ENCODE results near the gene THOC6.
A peak's percentile ranks its signal among the peaks of the same experiment; 100 is the strongest.
"Not testable (repeated sequence)": the region's sequence is repeated elsewhere in the genome, so short reads cannot be mapped to it uniquely, and the experiment has no call there.

THOC6 gene

GRCh38 chr16:3051494-3051893 is 27.7 kb downstream of the THOC6 start:
- Histone ChIP-seq H3K4me1 (ENCODE audit: control insufficient read depth, insufficient read depth, low read length) (no peaks in the 10 kb centered on the region), H3K9ac (ENCODE audit: low read length) (no peak overlapping the region), H3K27me3 (replicated peaks; ENCODE audit: control insufficient read depth, insufficient read depth, low read length) (peaks cover 51% of the 10 kb centered on the region), H3K9me3 (ENCODE audit: control insufficient read depth, low read length) (no peaks in the 10 kb centered on the region), H3K36me3 (ENCODE audit: control insufficient read depth, insufficient read depth, low read length, severe bottlenecking) (no peaks in the 10 kb centered on the region), H3K4me3 (ENCODE audit: low read length) (no peak overlapping the region)
- DNase-seq (ENCODE audit: low read depth) = no peak

- H3K4me1 ChIP-seq (ENCODE audit: control insufficient read depth, insufficient read depth, low read length); H3K9me3 ChIP-seq (ENCODE audit: control insufficient read depth, low read length); H3K4me3 ChIP-seq (ENCODE audit: low read length); H3K9ac ChIP-seq (ENCODE audit: low read length); DNase-seq (ENCODE audit: low read depth); H3K36me3 ChIP-seq (ENCODE audit: control insufficient read depth, insufficient read depth, low read length, severe bottlenecking): not testable (repeated sequence)
- H3K27me3 ChIP-seq (replicated peaks; ENCODE audit: control insufficient read depth, insufficient read depth, low read length) = peaks cover 42% of the 10 kb centered on the region
Observed at GRCh38 chr16:3052571-3053329, 28.9 kb downstream of the THOC6 start.

GRCh38 chr16:3053330-3053710 is 29.5 kb downstream of the THOC6 start:
- H3K9me3 ChIP-seq (ENCODE audit: control insufficient read depth, low read length); DNase-seq (ENCODE audit: low read depth); H3K4me3 ChIP-seq (ENCODE audit: low read length); H3K9ac ChIP-seq (ENCODE audit: low read length); H3K4me1 ChIP-seq (ENCODE audit: control insufficient read depth, insufficient read depth, low read length); H3K36me3 ChIP-seq (ENCODE audit: control insufficient read depth, insufficient read depth, low read length, severe bottlenecking): not testable (repeated sequence)
- peaks cover 38% of the 10 kb centered on the region for H3K27me3 ChIP-seq (replicated peaks; ENCODE audit: control insufficient read depth, insufficient read depth, low read length)

GRCh38 chr16:3054965-3055733 is 31.3 kb downstream of the THOC6 start:
- Histone ChIP-seq H3K4me3 (ENCODE audit: low read length) (no peak overlapping the region), H3K9ac (ENCODE audit: low read length) (no peak overlapping the region), H3K36me3 (ENCODE audit: control insufficient read depth, insufficient read depth, low read length, severe bottlenecking) (no peaks in the 10 kb centered on the region), H3K27me3 (replicated peaks; ENCODE audit: control insufficient read depth, insufficient read depth, low read length) (peaks cover 20% of the 10 kb centered on the region), H3K4me1 (ENCODE audit: control insufficient read depth, insufficient read depth, low read length) (peaks cover 8% of the 10 kb centered on the region), H3K9me3 (ENCODE audit: control insufficient read depth, low read length) (no peaks in the 10 kb centered on the region)
- DNase-seq (ENCODE audit: low read depth) = no peak

GRCh38 chr16:3055734-3056115 is 31.9 kb downstream of the THOC6 start:
- H3K4me3 ChIP-seq (ENCODE audit: low read length); DNase-seq (ENCODE audit: low read depth); H3K9ac ChIP-seq (ENCODE audit: low read length); H3K36me3 ChIP-seq (ENCODE audit: control insufficient read depth, insufficient read depth, low read length, severe bottlenecking); H3K9me3 ChIP-seq (ENCODE audit: control insufficient read depth, low read length); H3K4me1 ChIP-seq (ENCODE audit: control insufficient read depth, insufficient read depth, low read length): not testable (repeated sequence)
- peaks cover 14% of the 10 kb centered on the region for H3K27me3 ChIP-seq (replicated peaks; ENCODE audit: control insufficient read depth, insufficient read depth, low read length)

DNA sequence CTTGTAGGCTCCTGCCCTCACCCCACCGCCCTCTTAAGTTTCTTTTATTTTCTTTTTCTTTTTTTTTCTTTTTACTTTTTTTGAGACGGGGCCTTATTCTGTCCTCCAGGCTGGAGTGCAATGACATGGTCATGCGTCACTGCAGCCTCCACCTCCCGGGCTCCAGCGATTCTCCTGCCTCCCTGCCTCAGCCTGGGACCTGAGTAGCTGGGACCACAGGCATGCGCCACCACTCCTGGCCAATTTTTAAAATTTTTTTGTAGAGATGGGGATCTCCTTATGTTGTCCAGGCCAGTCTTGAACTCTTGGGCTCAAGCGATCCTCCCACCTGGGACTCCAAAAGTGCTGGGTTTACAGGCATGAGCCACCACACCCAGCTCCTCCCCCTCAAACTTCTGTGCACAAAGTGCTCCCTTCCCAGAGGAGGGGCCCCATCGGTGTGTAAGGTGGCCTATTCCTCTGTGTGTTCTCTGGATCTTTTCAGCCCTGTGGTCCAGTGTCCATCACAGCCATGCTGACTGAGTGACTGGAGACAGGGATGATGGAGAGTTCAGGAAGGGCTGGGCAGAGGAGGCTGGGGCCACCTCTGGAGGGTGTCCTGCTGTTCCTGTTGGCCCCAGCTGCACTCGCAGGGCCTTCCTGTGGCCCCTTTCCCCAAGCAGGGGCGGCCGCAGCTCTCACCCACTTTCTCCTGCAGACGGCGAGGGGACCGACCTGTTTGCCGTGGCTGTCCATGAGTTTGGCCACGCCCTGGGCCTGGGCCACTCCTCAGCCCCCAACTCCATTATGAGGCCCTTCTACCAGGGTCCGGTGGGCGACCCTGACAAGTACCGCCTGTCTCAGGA is 32.7 kb downstream of the THOC6 start:
- DNase-seq (ENCODE audit: low read depth) = no peak
- Histone ChIP-seq H3K9me3 (ENCODE audit: control insufficient read depth, low read length) (no peaks in the 10 kb centered on the region), H3K4me3 (ENCODE audit: low read length) (no peak overlapping the region), H3K36me3 (ENCODE audit: control insufficient read depth, insufficient read depth, low read length, severe bottlenecking) (no peaks in the 10 kb centered on the region), H3K27me3 (replicated peaks; ENCODE audit: control insufficient read depth, insufficient read depth, low read length) (peaks cover 6% of the 10 kb centered on the region), H3K4me1 (ENCODE audit: control insufficient read depth, insufficient read depth, low read length) (peaks cover 8% of the 10 kb centered on the region), H3K9ac (ENCODE audit: low read length) (no peak overlapping the region)

DNA sequence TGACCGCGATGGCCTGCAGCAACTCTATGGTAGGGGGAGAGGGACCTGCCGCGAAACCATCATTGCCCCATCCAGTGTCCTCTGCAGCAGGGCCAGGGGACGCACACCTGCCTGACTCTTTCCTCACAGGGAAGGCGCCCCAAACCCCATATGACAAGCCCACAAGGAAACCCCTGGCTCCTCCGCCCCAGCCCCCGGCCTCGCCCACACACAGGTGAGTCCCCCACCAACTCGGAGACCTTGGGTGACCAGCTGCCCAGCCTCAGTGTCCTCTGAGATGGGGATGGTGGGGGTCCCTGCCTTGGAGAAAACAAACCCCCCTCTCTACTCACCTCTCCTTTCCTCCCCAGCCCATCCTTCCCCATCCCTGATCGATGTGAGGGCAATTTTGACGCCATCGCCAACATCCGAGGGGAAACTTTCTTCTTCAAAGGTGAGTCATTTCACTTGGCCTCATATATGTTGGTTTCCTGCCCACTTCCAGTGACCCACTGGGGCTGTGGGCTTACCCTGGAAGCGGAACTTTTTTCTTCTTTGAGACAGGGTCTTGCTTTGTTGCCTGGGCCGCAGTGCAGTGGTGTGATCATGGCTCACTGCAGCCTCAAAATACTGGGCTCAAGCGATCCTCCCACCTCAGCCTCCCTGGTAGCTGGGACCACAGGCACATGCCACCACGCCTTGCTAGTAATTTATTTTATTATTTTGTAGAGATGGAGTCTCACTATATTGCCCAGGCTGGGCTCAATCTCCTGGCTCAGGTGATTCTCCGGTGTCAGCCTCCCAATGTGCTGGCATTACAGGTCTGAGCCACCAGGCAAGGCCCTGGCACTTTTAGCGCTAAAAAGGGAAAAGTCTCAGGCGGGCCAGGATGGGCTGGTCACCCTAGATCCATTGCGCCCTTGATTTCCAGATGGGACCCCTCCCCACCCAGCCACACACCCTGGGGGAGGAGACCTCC is 33.6 kb downstream of the THOC6 start:
- no peaks in the 10 kb centered on the region for H3K9me3 ChIP-seq (ENCODE audit: control insufficient read depth, low read length)
- H3K36me3 ChIP-seq (ENCODE audit: control insufficient read depth, insufficient read depth, low read length, severe bottlenecking) = no peaks in the 10 kb centered on the region
- H3K4me1 ChIP-seq (ENCODE audit: control insufficient read depth, insufficient read depth, low read length) = peaks cover 8% of the 10 kb centered on the region
- no peak overlapping the region for H3K9ac ChIP-seq (ENCODE audit: low read length)
- no peak overlapping the region for H3K4me3 ChIP-seq (ENCODE audit: low read length)
- DNase-seq (ENCODE audit: low read depth) = no peak
- H3K27me3 ChIP-seq (replicated peaks; ENCODE audit: control insufficient read depth, insufficient read depth, low read length) = no peaks in the 10 kb centered on the region

- H3K36me3 ChIP-seq (ENCODE audit: control insufficient read depth, insufficient read depth, low read length, severe bottlenecking) = no peaks in the 10 kb centered on the region
- H3K4me3 ChIP-seq (ENCODE audit: low read length) = peak overlapping the region; percentile 86
- H3K27me3 ChIP-seq (replicated peaks; ENCODE audit: control insufficient read depth, insufficient read depth, low read length) = no peaks in the 10 kb centered on the region
- H3K9me3 ChIP-seq (ENCODE audit: control insufficient read depth, low read length) = no peaks in the 10 kb centered on the region
- DNase-seq (ENCODE audit: low read depth) = peak; percentile 52
- H3K4me1 ChIP-seq (ENCODE audit: control insufficient read depth, insufficient read depth, low read length) = peaks cover 8% of the 10 kb centered on the region
- peak overlapping the region; percentile 93 for H3K9ac ChIP-seq (ENCODE audit: low read length)
Observed at GRCh38 chr16:3058139-3059030, 34.5 kb downstream of the THOC6 start.

DNA sequence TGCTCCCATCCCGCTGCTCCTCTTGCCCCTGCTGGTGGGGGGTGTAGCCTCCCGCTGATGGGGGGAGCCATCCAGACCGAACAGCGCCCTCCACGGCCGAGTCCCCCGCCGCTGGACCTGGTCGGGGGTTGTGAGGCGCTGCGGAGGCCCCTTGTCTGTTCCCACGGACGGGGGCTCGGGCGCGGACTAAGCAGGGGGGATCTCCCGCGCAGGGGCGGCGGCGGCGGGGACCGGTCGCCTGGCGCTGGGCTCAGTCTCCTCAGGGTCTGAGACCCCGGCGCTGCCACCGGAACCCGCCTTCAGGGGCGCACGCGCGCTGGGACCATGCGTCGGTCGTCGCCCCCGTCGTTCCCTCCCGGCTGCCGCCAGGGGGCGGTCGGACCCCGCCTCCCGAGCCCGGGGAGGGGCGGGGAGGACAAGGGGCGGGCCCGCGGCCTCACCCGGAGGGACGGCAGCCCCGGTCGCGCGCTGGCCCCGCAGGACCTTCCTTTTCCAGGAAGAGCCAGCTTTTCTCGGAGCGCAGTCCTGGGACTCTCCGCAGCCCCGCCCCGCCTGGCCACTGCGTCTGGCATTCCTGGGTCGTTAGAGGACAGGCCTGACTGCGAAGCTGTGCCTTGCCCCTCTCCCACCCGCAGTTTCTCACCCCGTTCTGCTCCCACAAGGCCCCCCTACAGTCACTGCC is 35.3 kb downstream of the THOC6 start:
- peaks cover 8% of the 10 kb centered on the region for H3K4me1 ChIP-seq (ENCODE audit: control insufficient read depth, insufficient read depth, low read length)
- H3K27me3 ChIP-seq (replicated peaks; ENCODE audit: control insufficient read depth, insufficient read depth, low read length) = no peaks in the 10 kb centered on the region
- H3K9me3 ChIP-seq (ENCODE audit: control insufficient read depth, low read length) = no peaks in the 10 kb centered on the region
- DNase-seq (ENCODE audit: low read depth) = peak; percentile 97
- H3K36me3 ChIP-seq (ENCODE audit: control insufficient read depth, insufficient read depth, low read length, severe bottlenecking) = no peaks in the 10 kb centered on the region
- H3K4me3 ChIP-seq (ENCODE audit: low read length) = peak overlapping the region; percentile 86
- peak overlapping the region; percentile 93 for H3K9ac ChIP-seq (ENCODE audit: low read length)
